ENCODE data around the gene SPATS2.

Gene SPATS2

DNA sequence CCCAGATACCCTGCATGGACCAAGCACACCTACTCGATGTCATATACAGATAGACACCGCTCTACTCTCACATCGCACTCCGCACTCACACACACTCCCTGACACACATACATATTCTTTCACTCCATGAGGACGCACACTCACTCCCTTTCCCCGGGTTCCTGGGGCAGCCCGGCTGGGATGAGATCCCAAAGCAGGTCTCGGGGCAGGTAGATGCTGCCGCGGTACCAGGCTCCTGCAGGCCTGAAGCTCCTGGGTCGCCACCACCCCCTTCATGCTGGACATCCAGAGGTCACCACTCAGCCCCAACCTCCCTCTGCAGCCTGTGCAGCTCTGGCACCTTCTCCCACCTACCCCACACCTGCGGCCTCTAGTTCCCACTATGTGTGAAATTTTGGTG is 32.6 kb upstream of the SPATS2 start:
- no peaks in the 10 kb centered on the region for H3K9me2 ChIP-seq (ENCODE audit: low read depth, low read length)
- H3K9me3 ChIP-seq (ENCODE audit: low read length), result no peaks in the 10 kb centered on the region
- no peak overlapping the region for H3K4me3 ChIP-seq (ENCODE audit: low read depth, low read length, poor library complexity, severe bottlenecking)
- H2AFZ ChIP-seq (ENCODE audit: low read length), result no peak overlapping the region
- peaks cover 4% of the 10 kb centered on the region for H3K4me1 ChIP-seq (ENCODE audit: insufficient read depth, low read length, severe bottlenecking)
- no peaks in the 10 kb centered on the region for H3K27me3 ChIP-seq (ENCODE audit: insufficient read depth, low read length)
- H3K36me3 ChIP-seq (ENCODE audit: insufficient read depth, low read length), result peaks cover 25% of the 10 kb centered on the region
- TF ChIP-seq, protein P1, sequence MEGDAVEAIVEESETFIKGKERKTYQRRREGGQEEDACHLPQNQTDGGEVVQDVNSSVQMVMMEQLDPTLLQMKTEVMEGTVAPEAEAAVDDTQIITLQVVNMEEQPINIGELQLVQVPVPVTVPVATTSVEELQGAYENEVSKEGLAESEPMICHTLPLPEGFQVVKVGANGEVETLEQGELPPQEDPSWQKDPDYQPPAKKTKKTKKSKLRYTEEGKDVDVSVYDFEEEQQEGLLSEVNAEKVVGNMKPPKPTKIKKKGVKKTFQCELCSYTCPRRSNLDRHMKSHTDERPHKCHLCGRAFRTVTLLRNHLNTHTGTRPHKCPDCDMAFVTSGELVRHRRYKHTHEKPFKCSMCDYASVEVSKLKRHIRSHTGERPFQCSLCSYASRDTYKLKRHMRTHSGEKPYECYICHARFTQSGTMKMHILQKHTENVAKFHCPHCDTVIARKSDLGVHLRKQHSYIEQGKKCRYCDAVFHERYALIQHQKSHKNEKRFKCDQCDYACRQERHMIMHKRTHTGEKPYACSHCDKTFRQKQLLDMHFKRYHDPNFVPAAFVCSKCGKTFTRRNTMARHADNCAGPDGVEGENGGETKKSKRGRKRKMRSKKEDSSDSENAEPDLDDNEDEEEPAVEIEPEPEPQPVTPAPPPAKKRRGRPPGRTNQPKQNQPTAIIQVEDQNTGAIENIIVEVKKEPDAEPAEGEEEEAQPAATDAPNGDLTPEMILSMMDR (IDR thresholded peaks at IDR 0.05; ENCODE audit: low read length), result no peak
- no peak for TF ChIP-seq EZH2 (IDR thresholded peaks at IDR 0.05; ENCODE audit: borderline replicate concordance, low read length)
- no peaks in the 10 kb centered on the region for H4K20me1 ChIP-seq (ENCODE audit: insufficient read depth, low read length)
- no peak overlapping the region for H3K27ac ChIP-seq (ENCODE audit: low read depth, low read length, poor library complexity, severe bottlenecking)
- H3K4me2 ChIP-seq (ENCODE audit: low read length), result no peak overlapping the region
- no peak overlapping the region for H3K9ac ChIP-seq (ENCODE audit: low read length)
- no peaks in the 10 kb centered on the region for H3F3A ChIP-seq (ENCODE audit: insufficient read depth, low read length)
- no peaks in the 10 kb centered on the region for H3K79me2 ChIP-seq (ENCODE audit: insufficient read depth, low read length)

GRCh38 chr12:49335118-49335954 is 31.9 kb upstream of the SPATS2 start:
- no peaks in the 10 kb centered on the region for H4K20me1 ChIP-seq (ENCODE audit: insufficient read depth, low read length)
- H3K9ac ChIP-seq (ENCODE audit: low read length), result no peak overlapping the region
- no peak overlapping the region for H3K27ac ChIP-seq (ENCODE audit: low read depth, low read length, poor library complexity, severe bottlenecking)
- TF ChIP-seq, protein P1 (IDR thresholded peaks at IDR 0.05; ENCODE audit: low read length), result no peak
- TF ChIP-seq EZH2 (IDR thresholded peaks at IDR 0.05; ENCODE audit: borderline replicate concordance, low read length), result no peak
- no peaks in the 10 kb centered on the region for H3K79me2 ChIP-seq (ENCODE audit: insufficient read depth, low read length)
- no peaks in the 10 kb centered on the region for H3K9me2 ChIP-seq (ENCODE audit: low read depth, low read length)
- peaks cover 18% of the 10 kb centered on the region for H3K36me3 ChIP-seq (ENCODE audit: insufficient read depth, low read length)
- no peaks in the 10 kb centered on the region for H3K9me3 ChIP-seq (ENCODE audit: low read length)
- H3K4me3 ChIP-seq (ENCODE audit: low read depth, low read length, poor library complexity, severe bottlenecking), result no peak overlapping the region
- no peaks in the 10 kb centered on the region for H3F3A ChIP-seq (ENCODE audit: insufficient read depth, low read length)
- H3K4me2 ChIP-seq (ENCODE audit: low read length), result no peak overlapping the region
- H3K27me3 ChIP-seq (ENCODE audit: insufficient read depth, low read length), result no peaks in the 10 kb centered on the region
- peaks cover 4% of the 10 kb centered on the region for H3K4me1 ChIP-seq (ENCODE audit: insufficient read depth, low read length, severe bottlenecking)
- H2AFZ ChIP-seq (ENCODE audit: low read length), result no peak overlapping the region

- H4K20me1 ChIP-seq (ENCODE audit: insufficient read depth, low read length), result no peaks in the 10 kb centered on the region
Observed at GRCh38 chr12:49335955-49336644, 31.2 kb upstream of the SPATS2 start.

More at GRCh38 chr12:49335955-49336644, 31.2 kb upstream of the SPATS2 start:
- Histone ChIP-seq H3K9me3 (ENCODE audit: low read length) (no peaks in the 10 kb centered on the region), H2AFZ (ENCODE audit: low read length) (no peak overlapping the region), H3K9me2 (ENCODE audit: low read depth, low read length) (no peaks in the 10 kb centered on the region), H3K4me3 (ENCODE audit: low read depth, low read length, poor library complexity, severe bottlenecking) (no peak overlapping the region), H3K36me3 (ENCODE audit: insufficient read depth, low read length) (peaks cover 11% of the 10 kb centered on the region), H3K27ac (ENCODE audit: low read depth, low read length, poor library complexity, severe bottlenecking) (no peak overlapping the region), H3K27me3 (ENCODE audit: insufficient read depth, low read length) (no peaks in the 10 kb centered on the region), H3K9ac (ENCODE audit: low read length) (no peak overlapping the region), H3K79me2 (ENCODE audit: insufficient read depth, low read length) (no peaks in the 10 kb centered on the region), H3K4me2 (ENCODE audit: low read length) (no peak overlapping the region), H3K4me1 (ENCODE audit: insufficient read depth, low read length, severe bottlenecking) (peaks cover 4% of the 10 kb centered on the region), H3F3A (ENCODE audit: insufficient read depth, low read length) (no peaks in the 10 kb centered on the region)
- no peak for TF ChIP-seq EZH2 (IDR thresholded peaks at IDR 0.05; ENCODE audit: borderline replicate concordance, low read length)
- TF ChIP-seq, protein P1 (IDR thresholded peaks at IDR 0.05; ENCODE audit: low read length), result no peak

Measured in OCI-LY1 (cell line).